Hepatocyte (in vitro differentiated cells): ENCODE results near the gene TMEM259. TPM values are rescaled to one million over a fixed set of nuclear protein-coding genes. Genes with fewer than 3 reads are reported as not detected.

Experiments
- DNase-seq: peaks from one replicate; pipeline ENCODE4 v3.0.0-alpha.2; 2016; ENCODE audit warnings: low spot score
- H2AFZ ChIP-seq: fragments of 200-600 bp; sonication (generic); 2 replicates; pipeline ENCODE4 v1.6.0; 2016; ENCODE audit warnings: antibody characterized with exemption, mild to moderate bottlenecking
- H3K27ac ChIP-seq: fragments of 200-600 bp; sonication (generic); 2 replicates; pipeline ENCODE4 v1.5.1; 2016; ENCODE audit warnings: mild to moderate bottlenecking
- H3K27me3 ChIP-seq: fragments of 200-600 bp; sonication (generic); 2 replicates; pipeline ENCODE4 v1.6.1; 2016
- H3K36me3 ChIP-seq: fragments of 200-600 bp; sonication (generic); replicated peaks from 2 replicates; pipeline ENCODE4 v1.5.1; 2016; ENCODE audit warnings: low read depth; ENCODE audit not compliant: insufficient read depth
- H3K4me1 ChIP-seq: fragments of 200-600 bp; sonication (generic); 2 replicates; pipeline ENCODE4 v1.5.1; 2016; ENCODE audit warnings: mild to moderate bottlenecking, moderate library complexity; ENCODE audit not compliant: insufficient read depth
- H3K4me2 ChIP-seq: fragments of 200-600 bp; sonication (generic); 2 replicates; pipeline ENCODE4 v1.6.0; 2016
- H3K4me3 ChIP-seq: fragments of 200-600 bp; sonication (generic); 2 replicates; pipeline ENCODE4 v1.5.1; 2016; ENCODE audit warnings: mild to moderate bottlenecking
- H3K79me2 ChIP-seq: fragments of 200-600 bp; sonication (generic); 2 replicates; pipeline ENCODE4 v1.6.0; 2017; ENCODE audit warnings: mild to moderate bottlenecking
- H3K9me2 ChIP-seq: fragments of 200-600 bp; sonication (generic); replicated peaks from 2 replicates; pipeline ENCODE4 v1.6.0; 2017; ENCODE audit warnings: mild to moderate bottlenecking; ENCODE audit not compliant: insufficient read depth
- H3K9me3 ChIP-seq: fragments of 200-600 bp; sonication (generic); 2 replicates; pipeline ENCODE4 v1.5.1; 2016; ENCODE audit warnings: low read depth, mild to moderate bottlenecking
- H4K20me1 ChIP-seq: fragments of 200-600 bp; sonication (generic); 2 replicates; pipeline ENCODE4 v1.6.0; 2016; ENCODE audit warnings: mild to moderate bottlenecking; ENCODE audit not compliant: insufficient read depth, poor library complexity, severe bottlenecking
- EZH2 ChIP-seq: fragments of 200-600 bp; sonication (generic); IDR thresholded peaks from 2 replicates; pipeline ENCODE4 v1.6.1; 2016; ENCODE audit warnings: antibody characterized with exemption, mild to moderate bottlenecking, borderline replicate concordance
- EZH2phosphoT487 ChIP-seq: fragments of 200-600 bp; sonication (generic); IDR thresholded peaks from one replicate; pipeline ENCODE4 v1.6.1; 2018; ENCODE audit warnings: antibody characterized with exemption, mild to moderate bottlenecking, low read depth, moderate library complexity; ENCODE audit not compliant: unreplicated experiment, severe bottlenecking
- whole genome bisulfite sequencing: methylation state at CpG from one replicate; pipeline ENCODE4 v1.1.6; 2016; ENCODE audit warnings: low lambda C conversion rate; ENCODE audit errors: missing lambda C conversion rate; 5-methylcytosine and 5-hydroxymethylcytosine counted together
- polyA plus RNA-seq: library from polyadenylated mRNA; unstranded; fragments of >200 nt; fragmentation: Nextera tagmentation; extraction: Ambion mirVana; gene quantifications from 2 replicates; pipeline ENCODE4 v1.2.1, GENCODE V29; 2016
- total RNA-seq: library from RNA; depleted of rRNA; stranded (reverse); fragments of >200 nt; gene quantifications from 2 replicates; pipeline ENCODE4 v1.2.3, GENCODE V29; 2014
- TF ChIP-seq, protein P1 (sequence below): fragments of 200-600 bp; sonication (generic); IDR thresholded peaks from 2 replicates; pipeline ENCODE4 v1.5.1; 2016; ENCODE audit warnings: antibody characterized with exemption, mild to moderate bottlenecking; ENCODE audit not compliant: poor library complexity

Gene TMEM259
- total and polyA plus RNA-seq, 2 experiments from 2014 or later, result 169 to 311 TPM

DNA sequence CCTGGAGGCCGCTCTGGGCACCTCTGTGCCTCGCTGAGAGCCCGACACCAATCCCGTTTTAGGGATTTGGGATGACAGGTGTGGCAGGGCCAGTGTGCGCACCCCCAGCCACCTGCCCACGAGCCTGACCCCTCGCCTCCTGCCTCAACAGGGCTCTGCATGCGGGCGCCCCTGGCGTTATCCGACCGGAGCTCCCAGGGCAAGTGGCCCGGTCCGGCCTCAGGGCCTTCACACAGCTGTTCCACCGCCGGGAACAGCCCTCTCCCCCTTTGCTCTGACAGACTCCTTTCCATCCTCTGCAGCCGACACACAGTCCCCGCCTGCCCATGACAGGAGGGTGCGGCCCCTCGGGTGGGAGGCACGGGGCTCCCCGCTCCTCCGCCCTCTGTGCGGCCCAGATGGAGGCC, 43.9 kb downstream of the TMEM259 start:
- Histone ChIP-seq H3K27ac (no peak overlapping the region), H3K9me2 (no peaks in the 10 kb centered on the region), H3K79me2 (peaks cover 7% of the 10 kb centered on the region), H3K4me3 (no peak overlapping the region), H3K9me3 (no peaks in the 10 kb centered on the region), H2AFZ (no peak overlapping the region), H3K4me1 (peaks cover 15% of the 10 kb centered on the region), H4K20me1 (no peaks in the 10 kb centered on the region), H3K27me3 (no peaks in the 10 kb centered on the region), H3K36me3 (no peaks in the 10 kb centered on the region), H3K4me2 (no peak overlapping the region)
- DNase-seq, result no peak
- 84% methylated on average over 23 of the region's 24 CpGs for WGBS
- TF ChIP-seq EZH2phosphoT487 (no peak), EZH2 (no peak)
- TF ChIP-seq, protein P1, sequence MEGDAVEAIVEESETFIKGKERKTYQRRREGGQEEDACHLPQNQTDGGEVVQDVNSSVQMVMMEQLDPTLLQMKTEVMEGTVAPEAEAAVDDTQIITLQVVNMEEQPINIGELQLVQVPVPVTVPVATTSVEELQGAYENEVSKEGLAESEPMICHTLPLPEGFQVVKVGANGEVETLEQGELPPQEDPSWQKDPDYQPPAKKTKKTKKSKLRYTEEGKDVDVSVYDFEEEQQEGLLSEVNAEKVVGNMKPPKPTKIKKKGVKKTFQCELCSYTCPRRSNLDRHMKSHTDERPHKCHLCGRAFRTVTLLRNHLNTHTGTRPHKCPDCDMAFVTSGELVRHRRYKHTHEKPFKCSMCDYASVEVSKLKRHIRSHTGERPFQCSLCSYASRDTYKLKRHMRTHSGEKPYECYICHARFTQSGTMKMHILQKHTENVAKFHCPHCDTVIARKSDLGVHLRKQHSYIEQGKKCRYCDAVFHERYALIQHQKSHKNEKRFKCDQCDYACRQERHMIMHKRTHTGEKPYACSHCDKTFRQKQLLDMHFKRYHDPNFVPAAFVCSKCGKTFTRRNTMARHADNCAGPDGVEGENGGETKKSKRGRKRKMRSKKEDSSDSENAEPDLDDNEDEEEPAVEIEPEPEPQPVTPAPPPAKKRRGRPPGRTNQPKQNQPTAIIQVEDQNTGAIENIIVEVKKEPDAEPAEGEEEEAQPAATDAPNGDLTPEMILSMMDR, result no peak

DNA sequence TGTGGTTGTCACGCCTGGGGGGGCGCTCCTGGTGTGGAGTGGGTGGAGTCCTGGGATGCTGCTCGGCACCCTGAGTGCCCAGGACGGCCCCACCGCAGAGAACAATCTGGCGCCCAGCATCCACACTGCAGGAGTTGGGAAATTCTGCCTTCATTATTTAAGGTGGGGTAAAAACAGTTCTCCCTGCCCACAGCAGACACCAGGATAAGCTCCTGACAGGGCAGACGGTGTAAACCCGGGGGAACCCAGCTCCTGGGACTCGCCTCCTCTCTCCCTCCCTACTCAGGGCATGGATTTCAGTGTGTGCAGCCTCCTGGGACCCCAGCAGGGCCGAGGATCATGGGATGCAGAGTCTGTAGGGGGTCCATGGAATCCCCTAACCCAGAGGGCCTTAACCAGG, 44.4 kb downstream of the TMEM259 start:
- no peaks in the 10 kb centered on the region for H3K27me3 ChIP-seq
- no peak overlapping the region for H3K4me2 ChIP-seq
- no peaks in the 10 kb centered on the region for H3K9me2 ChIP-seq
- no peaks in the 10 kb centered on the region for H4K20me1 ChIP-seq
- no peak overlapping the region for H3K27ac ChIP-seq
- WGBS, result 90% methylated on average over 10 of the region's 10 CpGs
- peak; percentile 27 for DNase-seq
- H3K36me3 ChIP-seq, result peaks cover 3% of the 10 kb centered on the region
- no peak overlapping the region for H2AFZ ChIP-seq
- H3K4me1 ChIP-seq, result peaks cover 15% of the 10 kb centered on the region
- TF ChIP-seq EZH2phosphoT487 (no peak), EZH2 (no peak)
- TF ChIP-seq, protein P1, result no peak
- H3K9me3 ChIP-seq, result no peaks in the 10 kb centered on the region
- H3K79me2 ChIP-seq, result peaks cover 7% of the 10 kb centered on the region
- H3K4me3 ChIP-seq, result no peak overlapping the region

DNA sequence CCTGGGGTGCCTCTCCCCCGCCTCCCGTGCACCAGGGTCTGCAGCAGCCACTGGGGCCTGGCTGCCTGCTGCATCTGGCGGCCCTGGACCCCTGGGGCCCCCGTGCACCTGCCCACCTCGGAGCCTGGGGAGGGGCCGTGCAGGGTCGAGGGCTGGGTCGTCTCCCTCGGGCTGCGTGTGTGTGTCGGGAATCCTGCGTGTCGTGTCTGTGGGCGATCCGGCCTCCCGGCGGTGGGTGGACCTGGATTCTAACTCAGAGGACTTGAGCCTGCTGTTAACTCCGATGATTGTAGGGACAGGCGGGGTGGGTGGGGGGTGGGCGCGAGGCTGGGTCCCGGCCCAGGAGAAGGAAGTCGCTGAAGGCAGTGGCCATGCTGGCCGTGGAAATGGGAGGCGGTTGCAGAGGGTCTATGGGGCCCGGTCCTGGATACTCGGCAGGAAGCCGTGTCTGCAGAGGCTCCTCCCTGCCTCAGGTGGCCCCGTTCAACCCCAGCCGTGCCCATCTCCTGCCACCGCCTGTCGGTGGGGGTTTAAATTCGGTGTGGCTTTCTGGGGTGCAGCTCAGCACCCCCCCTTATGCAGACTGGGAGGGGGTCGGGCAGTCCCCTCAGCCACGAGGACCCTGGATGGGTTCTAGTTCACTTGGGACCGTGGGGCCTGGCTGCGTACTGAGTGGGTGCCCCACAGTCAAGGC, 46.2 kb downstream of the TMEM259 start:
- 80% methylated on average over 22 of the region's 37 CpGs for WGBS
- H4K20me1 ChIP-seq, result no peaks in the 10 kb centered on the region
- no peak for TF ChIP-seq EZH2
- TF ChIP-seq EZH2phosphoT487, result no peak
- TF ChIP-seq, protein P1, result no peak
- peaks cover 6% of the 10 kb centered on the region for H3K36me3 ChIP-seq
- peaks cover 5% of the 10 kb centered on the region for H3K4me1 ChIP-seq
- DNase-seq, result peak; percentile 23
- no peaks in the 10 kb centered on the region for H3K9me3 ChIP-seq
- H3K9me2 ChIP-seq, result no peaks in the 10 kb centered on the region
- no peaks in the 10 kb centered on the region for H3K27me3 ChIP-seq
- H3K27ac ChIP-seq, result no peak overlapping the region
- H3K4me2 ChIP-seq, result no peak overlapping the region
- peaks cover 15% of the 10 kb centered on the region for H3K79me2 ChIP-seq
- H3K4me3 ChIP-seq, result no peak overlapping the region
- no peak overlapping the region for H2AFZ ChIP-seq
